H1 (cell line): ENCODE measurements around the gene KRTAP10-2. TPM values are rescaled to one million over a fixed set of nuclear protein-coding genes. Genes with fewer than 3 reads are reported as not detected.

ENCODE experiments used
- CTCF ChIA-PET: fragments of 300-600 bp; sonication (Branson Sonifier 250); formaldehyde crosslinking; loops from one replicate; lab custom pipeline; 2021; ENCODE audit not compliant: partially characterized antibody; lab: Charles Lee
- POLR2A ChIA-PET: fragments of 300-600 bp; sonication (Branson Sonifier 250); formaldehyde crosslinking; loops from one replicate; lab custom pipeline; 2021; ENCODE audit warnings: inconsistent platforms; ENCODE audit not compliant: partially characterized antibody; lab: Charles Lee
- DNase-seq, 2 experiments: peaks; one replicate each; pipeline versions ENCODE4 v3.0.0 to v3.0.0-alpha.2; 2010 to 2022; ENCODE audit warnings: low spot score in 2 of 2, low read depth in 1 of 2, mixed read lengths in 1 of 2
- FAIRE-seq: peaks from 2 replicates; lab custom pipeline; 2011; peaks lifted over from hg19 to GRCh38; lab: Jason Lieb, UNC
- H2AFZ ChIP-seq: 2 replicates; pipeline ENCODE4 v1.8.1; 2012; ENCODE audit warnings: low read length, inconsistent platforms
- H2AK5ac ChIP-seq: 2 replicates; pipeline ENCODE4 v1.6.1; 2013; ENCODE audit warnings: low read depth, low read length
- H2BK120ac ChIP-seq: replicated peaks from 2 replicates; pipeline ENCODE3; 2013; ENCODE audit warnings: low read depth, low read length, inconsistent platforms
- H2BK12ac ChIP-seq: 2 replicates; pipeline ENCODE4 v1.6.1; 2013; ENCODE audit warnings: low read depth, low read length
- H2BK15ac ChIP-seq: 2 replicates; pipeline ENCODE4 v1.6.1; 2013; ENCODE audit warnings: low read length
- H2BK20ac ChIP-seq: 2 replicates; pipeline ENCODE4 v1.6.1; 2013; ENCODE audit warnings: low read length
- H2BK5ac ChIP-seq: 2 replicates; pipeline ENCODE4 v1.6.1; 2013; ENCODE audit warnings: low read depth, low read length
- H3K14ac ChIP-seq: 2 replicates; pipeline ENCODE4 v1.6.1; 2013; ENCODE audit warnings: inconsistent platforms; ENCODE audit not compliant: insufficient read length
- H3K18ac ChIP-seq: 2 replicates; pipeline ENCODE4 v1.6.1; 2013; ENCODE audit warnings: low read length; ENCODE audit errors: extremely low read depth
- H3K23ac ChIP-seq: 2 replicates; pipeline ENCODE4 v1.6.1; 2013; ENCODE audit warnings: inconsistent platforms; ENCODE audit not compliant: insufficient read length
- H3K23me2 ChIP-seq: 2 replicates; pipeline ENCODE4 v1.6.1; 2013; ENCODE audit warnings: low read depth, low read length
- H3K27ac ChIP-seq: 2 replicates; pipeline ENCODE4 v1.6.1; 2011; ENCODE audit warnings: low read depth, low read length, inconsistent platforms
- H3K27me3 ChIP-seq, 4 experiments: replicated peaks in 1 of 4; 1 replicate in 1 of 4; 2 replicates in 3 of 4; pipeline versions ENCODE4 v1.6.1 to v1.8.1; 2011 to 2013; ENCODE audit warnings: low read length in 3 of 4, mild to moderate bottlenecking in 3 of 4, inconsistent platforms in 2 of 4, mixed read lengths in 2 of 4, moderate library complexity in 1 of 4; ENCODE audit not compliant: control insufficient read depth in 3 of 4, insufficient read depth in 3 of 4; ENCODE audit errors: extremely low read depth in 1 of 4
- H3K36me3 ChIP-seq, 4 experiments: 2 replicates each; pipeline versions ENCODE4 v1.6.1 to v1.8.1; 2011 to 2013; ENCODE audit warnings: mild to moderate bottlenecking in 4 of 4, low read length in 3 of 4, moderate library complexity in 2 of 4, control low read depth in 1 of 4, inconsistent platforms in 1 of 4; ENCODE audit not compliant: insufficient read depth in 4 of 4, control insufficient read depth in 2 of 4
- H3K4ac ChIP-seq: replicated peaks from 2 replicates; pipeline ENCODE3; 2013; ENCODE audit warnings: low read length, low read depth, mixed read lengths, inconsistent platforms; ENCODE audit not compliant: insufficient read length
- H3K4me1 ChIP-seq, 4 experiments: replicated peaks in 1 of 4; 1 replicate in 1 of 4; 2 replicates in 3 of 4; pipeline versions ENCODE4 v1.6.1 to v1.8.1; 2011 to 2013; ENCODE audit warnings: low read length in 3 of 4, inconsistent platforms in 2 of 4, mixed read lengths in 1 of 4; ENCODE audit not compliant: insufficient read depth in 4 of 4, control insufficient read depth in 3 of 4
- H3K4me2 ChIP-seq, 2 experiments: 2 replicates each; pipeline versions ENCODE4 v1.6.1 to v1.8.1; 2011 to 2013; ENCODE audit warnings: low read depth in 2 of 2, low read length in 2 of 2, control low read depth in 1 of 2, inconsistent platforms in 1 of 2, mild to moderate bottlenecking in 1 of 2; ENCODE audit not compliant: insufficient read depth in 1 of 2
- H3K4me3 ChIP-seq, 4 experiments: fragments of 200-600, 300-600 bp in 1 of 4; sonication (generic), shearing (Covaris generic), sonication (Bioruptor Twin) in 1 of 4; 2 replicates each; pipeline versions ENCODE4 v1.5.1 to v1.8.1; 2011 to 2016; ENCODE audit warnings: low read length in 4 of 4, low read depth in 3 of 4, control low read depth in 2 of 4, inconsistent platforms in 2 of 4, mild to moderate bottlenecking in 2 of 4, mixed read lengths in 1 of 4, moderate library complexity in 1 of 4; ENCODE audit not compliant: insufficient read depth in 2 of 4; ENCODE audit errors: extremely low read depth in 1 of 4
- H3K56ac ChIP-seq: replicated peaks from 2 replicates; pipeline ENCODE3; 2013; ENCODE audit warnings: low read depth, mild to moderate bottlenecking, mixed read lengths, low read length, inconsistent platforms; ENCODE audit not compliant: insufficient read length
- H3K79me1 ChIP-seq: 2 replicates; pipeline ENCODE4 v1.6.1; 2013; ENCODE audit warnings: low read depth, low read length, control low read depth
- H3K79me2 ChIP-seq, 2 experiments: 2 replicates each; pipeline versions ENCODE4 v1.6.1 to v1.8.1; 2012 to 2013; ENCODE audit warnings: low read length in 2 of 2, mild to moderate bottlenecking in 2 of 2, inconsistent platforms in 1 of 2; ENCODE audit not compliant: insufficient read depth in 2 of 2, control insufficient read depth in 1 of 2
- H3K9ac ChIP-seq, 4 experiments: replicated peaks in 1 of 4; 1 replicate in 1 of 4; 2 replicates in 3 of 4; pipeline versions ENCODE4 v1.6.1 to v1.8.1; 2011 to 2013; ENCODE audit warnings: low read depth in 3 of 4, low read length in 3 of 4, control low read depth in 2 of 4, mild to moderate bottlenecking in 2 of 4, moderate library complexity in 2 of 4, inconsistent platforms in 1 of 4; ENCODE audit errors: extremely low read depth in 1 of 4
- H3K9me3 ChIP-seq, 2 experiments: 2 replicates each; pipeline versions ENCODE4 v1.6.1 to v1.8.1; 2012 to 2013; ENCODE audit warnings: mild to moderate bottlenecking in 2 of 2, moderate library complexity in 2 of 2, control low read depth in 1 of 2, inconsistent platforms in 1 of 2, low read depth in 1 of 2, low read length in 1 of 2, mixed read lengths in 1 of 2; ENCODE audit not compliant: insufficient read depth in 2 of 2
- H4K20me1 ChIP-seq, 2 experiments: replicated peaks in 1 of 2; 2 replicates each; pipeline versions ENCODE3 to v1.8.1; 2011 to 2013; ENCODE audit warnings: inconsistent platforms in 2 of 2, low read length in 2 of 2, mild to moderate bottlenecking in 1 of 2; ENCODE audit not compliant: insufficient read depth in 2 of 2, control insufficient read depth in 1 of 2
- H4K5ac ChIP-seq: 2 replicates; pipeline ENCODE4 v1.6.1; 2013; ENCODE audit warnings: low read length, low read depth, mixed read lengths, inconsistent platforms; ENCODE audit not compliant: insufficient read length
- H4K8ac ChIP-seq: 2 replicates; pipeline ENCODE4 v1.8.0; 2013; ENCODE audit warnings: mild to moderate bottlenecking, moderate library complexity, low read length, inconsistent platforms; ENCODE audit not compliant: insufficient read depth; ENCODE audit errors: extremely low read depth
- H4K91ac ChIP-seq: replicated peaks from 2 replicates; pipeline ENCODE3; 2013; ENCODE audit warnings: low read length, mixed read lengths, inconsistent platforms; ENCODE audit not compliant: insufficient read length
- BCL11A ChIP-seq, 2 experiments: IDR thresholded peaks; one replicate each; pipeline ENCODE4 v1.6.1; 2011; ENCODE audit warnings: low read depth in 2 of 2, low read length in 2 of 2, mild to moderate bottlenecking in 2 of 2
- CHD2 ChIP-seq: IDR thresholded peaks from 2 replicates; pipeline ENCODE4 v1.6.1; 2012; ENCODE audit warnings: low read length, improper control_type of control experiment
- CREB1 ChIP-seq: IDR thresholded peaks from 2 replicates; pipeline ENCODE4 v1.6.1; 2012; ENCODE audit warnings: inconsistent platforms
- EZH2 ChIP-seq: fragments of 200-600 bp; sonication (generic); IDR thresholded peaks from 2 replicates; pipeline ENCODE4 v1.7.1; 2012; ENCODE audit warnings: low read depth, mild to moderate bottlenecking, moderate library complexity, low read length, inconsistent platforms; ENCODE audit not compliant: severe bottlenecking
- FOSL1 ChIP-seq: IDR thresholded peaks from 2 replicates; pipeline ENCODE4 v1.6.1; 2011; ENCODE audit warnings: mild to moderate bottlenecking, low read depth, low read length, moderate library complexity; ENCODE audit not compliant: insufficient read depth
- JUND ChIP-seq: IDR thresholded peaks from 2 replicates; pipeline ENCODE4 v1.6.1; 2011; ENCODE audit warnings: mild to moderate bottlenecking, improper control_type of control experiment, low read length
- KDM4A ChIP-seq: IDR thresholded peaks from one replicate; pipeline ENCODE4 v1.7.1; 2012; ENCODE audit warnings: low read depth, mild to moderate bottlenecking, moderate library complexity, low read length, inconsistent platforms; ENCODE audit not compliant: severe bottlenecking
- SIRT6 ChIP-seq: IDR thresholded peaks from one replicate; pipeline ENCODE4 v1.7.1; 2012; ENCODE audit warnings: low read length, inconsistent platforms
- SIX5 ChIP-seq: IDR thresholded peaks from 2 replicates; pipeline ENCODE4 v1.6.1; 2011; ENCODE audit warnings: mild to moderate bottlenecking, low read depth, low read length
- SP4 ChIP-seq: IDR thresholded peaks from 2 replicates; pipeline ENCODE4 v1.6.1; 2012; ENCODE audit warnings: low read length, inconsistent platforms
- TBP ChIP-seq: IDR thresholded peaks from 2 replicates; pipeline ENCODE4 v1.6.1; 2011; ENCODE audit warnings: low read depth, low read length, improper control_type of control experiment
- YY1 ChIP-seq: IDR thresholded peaks from 2 replicates; pipeline ENCODE4 v1.6.1; 2011; ENCODE audit warnings: low read depth, mild to moderate bottlenecking, low read length
- WGBS, 2 experiments: shearing (Covaris generic) in 1 of 2; methylation state at CpG; one replicate each; pipeline versions ENCODE4 v1.1.6 to v1.1.7; 2013 to 2015; ENCODE audit warnings: low lambda C conversion rate in 2 of 2, mixed read lengths in 2 of 2, inconsistent platforms in 1 of 2, low coverage in 1 of 2, missing lambda C conversion rate in 1 of 2; ENCODE audit not compliant: insufficient replicate concordance in 2 of 2, insufficient coverage in 1 of 2, insufficient read length in 1 of 2; ENCODE audit errors: extremely low coverage in 1 of 2, missing lambda C conversion rate in 1 of 2; 5-methylcytosine and 5-hydroxymethylcytosine counted together
- polyA plus RNA-seq, 7 experiments: library from polyadenylated mRNA; depleted of rRNA in 3 of 7; stranded (reverse) in 5 of 7; unstranded in 2 of 7; fragments of >200 nt in 5 of 7; fragments of 200-250 nt in 2 of 7; gene quantifications; 1 replicate in 5 of 7; 2 replicates in 1 of 7; 4 replicates in 1 of 7; pipeline versions ENCODE4 v1.2.1 to v1.2.3, GENCODE V29; 2011 to 2013; ENCODE audit warnings: missing spikeins in 2 of 7, mixed read lengths in 2 of 7
- total RNA-seq: library from RNA; stranded (reverse); fragmentation: NEBNext Ultra II Directional; extraction: Animal tissue kit (Norgen Biotek cat#: 25700); gene quantifications from 2 replicates; pipeline ENCODE4 v1.2.1, GENCODE V29; 2021

KRTAP10-2 gene
- total and polyA plus RNA-seq, 2 of the 8 experiments (the other 6 are each of a cell fraction or from before 2014, with no cell fraction given): 0.11 TPM; not detected in 1

DNA sequence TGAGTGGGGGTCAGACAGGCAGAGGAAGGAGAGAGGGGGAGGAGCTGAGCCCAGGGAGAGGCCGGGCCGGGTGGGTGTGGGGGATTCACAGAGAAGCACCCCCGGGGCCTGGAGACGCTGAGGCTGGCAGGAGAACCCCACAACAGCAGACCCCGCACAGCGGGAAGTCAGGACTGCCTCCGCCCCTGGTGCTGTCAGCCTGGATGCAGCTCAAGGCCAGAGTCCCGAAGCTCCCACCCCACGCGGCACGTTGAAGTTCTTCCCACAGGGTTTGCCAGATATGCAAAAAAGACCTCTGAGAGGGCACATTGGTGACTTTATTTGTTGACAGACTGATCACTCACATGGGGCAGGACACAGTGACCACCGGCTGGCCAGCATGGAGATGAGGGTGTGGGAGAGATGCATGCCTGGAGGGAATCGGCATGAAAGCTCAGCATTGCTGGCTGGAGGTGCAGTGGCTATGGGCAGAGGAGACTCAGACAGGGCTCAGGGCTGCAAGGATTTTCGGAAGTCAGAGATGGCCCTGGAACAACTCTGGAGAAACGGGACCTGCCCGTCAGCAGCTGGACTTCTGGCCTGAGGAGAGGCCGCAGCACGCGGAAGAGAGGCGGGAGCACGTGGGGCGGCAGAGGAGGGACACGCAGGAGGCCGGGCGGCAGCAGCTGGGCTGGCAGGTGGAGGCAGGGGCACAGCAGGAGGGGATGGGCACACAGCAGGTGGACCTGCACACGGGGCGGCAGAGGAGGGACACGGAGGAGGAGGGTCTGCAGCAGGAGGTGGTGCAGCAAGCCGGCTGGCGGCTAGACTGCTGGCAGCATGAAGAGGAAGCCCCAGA is 6.4 kb upstream of the KRTAP10-2 start:
- no peak overlapping the region for H4K91ac ChIP-seq
- no peaks in the 10 kb centered on the region for H3K36me3 ChIP-seq
- H3K4ac ChIP-seq: no peak overlapping the region
- H3K23ac ChIP-seq: no peak overlapping the region
- H3K4me1 ChIP-seq: peaks cover 2 to 6% (median 4%) of the 10 kb centered on the region in 4 experiments; a peak in 4 of 7 replicates
- no peak overlapping the region for H3K9ac ChIP-seq
- H4K5ac ChIP-seq: no peak overlapping the region
- peak overlapping the region; percentile 50; the same call in 1 of the 2 replicates for H2BK12ac ChIP-seq
- 0 out of 2 replicates have a peak overlapping the region, but pooled peaks have one; percentile 18 for H4K8ac ChIP-seq
- FAIRE-seq: no peak
- no peak overlapping the region for H3K4me3 ChIP-seq
- no peaks in the 10 kb centered on the region for H3K27me3 ChIP-seq
- H3K27ac ChIP-seq: no peak overlapping the region
- peak in 1 of 2 experiments; percentile 46 for DNase-seq
- H3K9me3 ChIP-seq: no peaks in the 10 kb centered on the region
- no peak overlapping the region for H2BK15ac ChIP-seq
- no peaks in the 10 kb centered on the region for H3K23me2 ChIP-seq
- H2BK120ac ChIP-seq: no peak overlapping the region
- no peaks in the 10 kb centered on the region for H3K79me2 ChIP-seq
- no peak overlapping the region for H3K4me2 ChIP-seq
- CTCF ChIA-PET: interaction anchor here (0.6 to 2.0 kb wide), 7 partner anchors 11 to 696 kb away, joined by 3 to 6 read pairs (median 4); no protein-coding TSS in a partner anchor
- H4K20me1 ChIP-seq: no peaks in the 10 kb centered on the region
- no peak overlapping the region for H3K56ac ChIP-seq
- 89% methylated on average over 27 of the region's 30 CpGs; no CpG with 5 or more reads in 1 of the 2 experiments for WGBS, 2 experiments
- no peaks in the 10 kb centered on the region; the same call in 1 of the 2 replicates for H3K79me1 ChIP-seq
- no peak overlapping the region for H2AK5ac ChIP-seq
- H3K18ac ChIP-seq: no peak overlapping the region; the same call in 1 of the 2 replicates
- H2BK20ac ChIP-seq: no peak overlapping the region
- 0 out of 2 replicates have a peak overlapping the region, but pooled peaks have one; percentile 16 for H2BK5ac ChIP-seq
- POLR2A ChIA-PET: interaction anchor here (0.7 to 1.2 kb wide), 3 partner anchors 8 to 61 kb away, joined by 3 to 4 read pairs (median 4); no protein-coding TSS in a partner anchor
- no peak overlapping the region for H2AFZ ChIP-seq
- H3K14ac ChIP-seq: no peak overlapping the region
- TF ChIP-seq KDM4A: no peak
- TF ChIP-seq SIRT6: no peak
- no peak for TF ChIP-seq FOSL1
- TF ChIP-seq TBP: no peak
- TF ChIP-seq SP4: no peak
- TF ChIP-seq CHD2: no peak
- TF ChIP-seq SIX5: no peak
- TF ChIP-seq YY1: no peak
- no peak for TF ChIP-seq JUND
- TF ChIP-seq BCL11A (IDR thresholded peaks at IDR 0.05; ENCODE audit: low read depth in 2 of 2, low read length in 2 of 2): no peak
- TF ChIP-seq EZH2: no peak
- TF ChIP-seq CREB1: no peak
